Measurements from ENCODE around the gene PARP1.
"Not testable (repeated sequence)": the region's sequence is repeated elsewhere in the genome, so short reads cannot be mapped to it uniquely, and the experiment has no call there.

The PARP1 gene

GRCh38 chr1:226344441-226345259, 63.2 kb downstream of the PARP1 start:
- DNase-seq: no peak
- no peak overlapping the region for H2BK5ac ChIP-seq (ENCODE audit: low read depth, low read length, poor library complexity, severe bottlenecking)
- H3K23ac ChIP-seq (ENCODE audit: low read length in 2 of 2): no peak overlapping the region
- no peak overlapping the region for H3K4ac ChIP-seq (ENCODE audit: low read depth in 1 of 2, low read length in 2 of 2)
- H3K9me3 ChIP-seq (ENCODE audit: control insufficient read depth, low read length): peaks cover 3% of the 10 kb centered on the region
- WGBS: 83% methylated on average over 7 of the region's 8 CpGs
- H3K4me1 ChIP-seq (ENCODE audit: control insufficient read depth, insufficient read depth, low read depth, low read length): peaks cover 2% of the 10 kb centered on the region
- no peak overlapping the region for H2BK15ac ChIP-seq (ENCODE audit: low read depth, poor library complexity, severe bottlenecking)
- no peaks in the 10 kb centered on the region for H3K79me1 ChIP-seq (replicated peaks; ENCODE audit: low read length, poor library complexity, severe bottlenecking)
- no peaks in the 10 kb centered on the region for H3K36me3 ChIP-seq (ENCODE audit: control insufficient read depth in 1 of 2, insufficient read depth in 2 of 2, low read depth in 1 of 2, low read length in 2 of 2)
- no peak overlapping the region for H3K14ac ChIP-seq (ENCODE audit: low read length in 2 of 2)
- H2BK12ac ChIP-seq (ENCODE audit: low read length in 2 of 2): no peak overlapping the region
- H3K27me3 ChIP-seq (ENCODE audit: control insufficient read depth in 1 of 2, insufficient read depth in 1 of 2, low read length in 2 of 2): peaks cover 0 to 5% of the 10 kb centered on the region in 2 experiments
- H3K9ac ChIP-seq (ENCODE audit: low read length): no peak overlapping the region
- no peak overlapping the region for H2AK5ac ChIP-seq (ENCODE audit: low read length, severe bottlenecking)
- H3K4me3 ChIP-seq (ENCODE audit: insufficient read depth in 1 of 2, low read depth in 1 of 2, low read length in 2 of 2): no peak overlapping the region
- H3K4me2 ChIP-seq (ENCODE audit: low read length, poor library complexity, severe bottlenecking): no peak overlapping the region
- H2BK120ac ChIP-seq (ENCODE audit: low read depth, low read length): no peak overlapping the region
- H4K91ac ChIP-seq (ENCODE audit: low read length): no peak overlapping the region
- H4K8ac ChIP-seq (ENCODE audit: low read length): no peak overlapping the region
- H3K18ac ChIP-seq (ENCODE audit: low read depth in 1 of 2, low read length in 2 of 2): no peak overlapping the region
- no peak overlapping the region for H3K27ac ChIP-seq (ENCODE audit: low read length, poor library complexity, severe bottlenecking)
- H2AFZ ChIP-seq (ENCODE audit: low read depth, low read length): no peak overlapping the region

- H3K4me2 ChIP-seq (ENCODE audit: low read length, poor library complexity, severe bottlenecking): no peak overlapping the region
- H3K23ac ChIP-seq (ENCODE audit: low read length in 2 of 2): no peak overlapping the region
- H3K36me3 ChIP-seq (ENCODE audit: control insufficient read depth in 1 of 2, insufficient read depth in 2 of 2, low read depth in 1 of 2, low read length in 2 of 2): no peaks in the 10 kb centered on the region
- H2BK5ac ChIP-seq (ENCODE audit: low read depth, low read length, poor library complexity, severe bottlenecking): no peak overlapping the region
- no peak overlapping the region for H2AFZ ChIP-seq (ENCODE audit: low read depth, low read length)
- no peak overlapping the region for H4K91ac ChIP-seq (ENCODE audit: low read length)
- H3K18ac ChIP-seq (ENCODE audit: low read depth in 1 of 2, low read length in 2 of 2): no peak overlapping the region
- WGBS: 100% methylated on average over 1 of the region's 2 CpGs
- no peak overlapping the region for H3K9ac ChIP-seq (ENCODE audit: low read length)
- H3K4ac ChIP-seq (ENCODE audit: low read depth in 1 of 2, low read length in 2 of 2): no peak overlapping the region
- no peak overlapping the region for H2AK5ac ChIP-seq (ENCODE audit: low read length, severe bottlenecking)
- no peaks in the 10 kb centered on the region for H3K27me3 ChIP-seq (ENCODE audit: control insufficient read depth in 1 of 2, insufficient read depth in 1 of 2, low read length in 2 of 2)
- H2BK12ac ChIP-seq (ENCODE audit: low read length in 2 of 2): no peak overlapping the region
- no peak for DNase-seq
- no peak overlapping the region for H3K14ac ChIP-seq (ENCODE audit: low read length in 2 of 2)
- H3K79me1 ChIP-seq (replicated peaks; ENCODE audit: low read length, poor library complexity, severe bottlenecking): no peaks in the 10 kb centered on the region
- H2BK15ac ChIP-seq (ENCODE audit: low read depth, poor library complexity, severe bottlenecking): no peak overlapping the region
- no peak overlapping the region for H3K27ac ChIP-seq (ENCODE audit: low read length, poor library complexity, severe bottlenecking)
- H3K4me1 ChIP-seq (ENCODE audit: control insufficient read depth, insufficient read depth, low read depth, low read length): no peaks in the 10 kb centered on the region
- H4K8ac ChIP-seq (ENCODE audit: low read length): no peak overlapping the region
- H2BK120ac ChIP-seq (ENCODE audit: low read depth, low read length): no peak overlapping the region
- no peak overlapping the region for H3K4me3 ChIP-seq (ENCODE audit: insufficient read depth in 1 of 2, low read depth in 1 of 2, low read length in 2 of 2)
- H3K9me3 ChIP-seq (ENCODE audit: control insufficient read depth, low read length): peaks cover 3% of the 10 kb centered on the region
These were observed 65.2 kb downstream of the PARP1 start for GRCh38 chr1:226342656-226343055.

- not testable (repeated sequence) for H3K23ac ChIP-seq (ENCODE audit: low read length in 2 of 2); H3K36me3 ChIP-seq (ENCODE audit: control insufficient read depth in 1 of 2, insufficient read depth in 2 of 2, low read depth in 1 of 2, low read length in 2 of 2); H4K8ac ChIP-seq (ENCODE audit: low read length); H3K14ac ChIP-seq (ENCODE audit: low read length in 2 of 2); H4K91ac ChIP-seq (ENCODE audit: low read length); H3K9ac ChIP-seq (ENCODE audit: low read length); H3K18ac ChIP-seq (ENCODE audit: low read depth in 1 of 2, low read length in 2 of 2); H3K4me2 ChIP-seq (ENCODE audit: low read length, poor library complexity, severe bottlenecking); H3K4ac ChIP-seq (ENCODE audit: low read depth in 1 of 2, low read length in 2 of 2); H3K79me1 ChIP-seq (replicated peaks; ENCODE audit: low read length, poor library complexity, severe bottlenecking); H2AFZ ChIP-seq (ENCODE audit: low read depth, low read length); H2BK120ac ChIP-seq (ENCODE audit: low read depth, low read length); H2BK12ac ChIP-seq (ENCODE audit: low read length in 2 of 2); H2BK15ac ChIP-seq (ENCODE audit: low read depth, poor library complexity, severe bottlenecking); H3K27me3 ChIP-seq (ENCODE audit: control insufficient read depth in 1 of 2, insufficient read depth in 1 of 2, low read length in 2 of 2); H2BK5ac ChIP-seq (ENCODE audit: low read depth, low read length, poor library complexity, severe bottlenecking); H3K4me1 ChIP-seq (ENCODE audit: control insufficient read depth, insufficient read depth, low read depth, low read length); DNase-seq; H2AK5ac ChIP-seq (ENCODE audit: low read length, severe bottlenecking); H3K27ac ChIP-seq (ENCODE audit: low read length, poor library complexity, severe bottlenecking); H3K9me3 ChIP-seq (ENCODE audit: control insufficient read depth, low read length); H3K4me3 ChIP-seq (ENCODE audit: insufficient read depth in 1 of 2, low read depth in 1 of 2, low read length in 2 of 2)
- WGBS: 74% methylated on average over 3 of the region's 3 CpGs
These were observed 67.8 kb downstream of the PARP1 start for GRCh38 chr1:226340111-226340510.

GRCh38 chr1:226337276-226337875, 70.5 kb downstream of the PARP1 start:
- Histone ChIP-seq H3K4me3 (ENCODE audit: insufficient read depth in 1 of 2, low read depth in 1 of 2, low read length in 2 of 2) (no peak overlapping the region), H3K27me3 (ENCODE audit: control insufficient read depth in 1 of 2, insufficient read depth in 1 of 2, low read length in 2 of 2) (no peaks in the 10 kb centered on the region), H2BK120ac (ENCODE audit: low read depth, low read length) (no peak overlapping the region), H3K23ac (ENCODE audit: low read length in 2 of 2) (no peak overlapping the region), H4K8ac (ENCODE audit: low read length) (no peak overlapping the region), H3K4me2 (ENCODE audit: low read length, poor library complexity, severe bottlenecking) (no peak overlapping the region), H2BK12ac (ENCODE audit: low read length in 2 of 2) (no peak overlapping the region), H3K14ac (ENCODE audit: low read length in 2 of 2) (no peak overlapping the region), H3K79me1 (replicated peaks; ENCODE audit: low read length, poor library complexity, severe bottlenecking) (no peaks in the 10 kb centered on the region), H3K18ac (ENCODE audit: low read depth in 1 of 2, low read length in 2 of 2) (no peak overlapping the region), H3K36me3 (ENCODE audit: control insufficient read depth in 1 of 2, insufficient read depth in 2 of 2, low read depth in 1 of 2, low read length in 2 of 2) (no peaks in the 10 kb centered on the region), H3K9me3 (ENCODE audit: control insufficient read depth, low read length) (peaks cover 3% of the 10 kb centered on the region), H2AK5ac (ENCODE audit: low read length, severe bottlenecking) (no peak overlapping the region), H3K4ac (ENCODE audit: low read depth in 1 of 2, low read length in 2 of 2) (no peak overlapping the region), H2BK5ac (ENCODE audit: low read depth, low read length, poor library complexity, severe bottlenecking) (no peak overlapping the region), H3K27ac (ENCODE audit: low read length, poor library complexity, severe bottlenecking) (no peak overlapping the region), H2AFZ (ENCODE audit: low read depth, low read length) (no peak overlapping the region), H4K91ac (ENCODE audit: low read length) (no peak overlapping the region), H3K9ac (ENCODE audit: low read length) (no peak overlapping the region), H3K4me1 (ENCODE audit: control insufficient read depth, insufficient read depth, low read depth, low read length) (peaks cover 3% of the 10 kb centered on the region), H2BK15ac (ENCODE audit: low read depth, poor library complexity, severe bottlenecking) (no peak overlapping the region)
- DNase-seq: no peak
- 74% methylated on average over 5 of the region's 8 CpGs for WGBS

Measured in mesenchymal stem cell (in vitro differentiated cells and primary cell).